Measurements from ENCODE around the gene CAMTA1.

The CAMTA1 gene

DNA sequence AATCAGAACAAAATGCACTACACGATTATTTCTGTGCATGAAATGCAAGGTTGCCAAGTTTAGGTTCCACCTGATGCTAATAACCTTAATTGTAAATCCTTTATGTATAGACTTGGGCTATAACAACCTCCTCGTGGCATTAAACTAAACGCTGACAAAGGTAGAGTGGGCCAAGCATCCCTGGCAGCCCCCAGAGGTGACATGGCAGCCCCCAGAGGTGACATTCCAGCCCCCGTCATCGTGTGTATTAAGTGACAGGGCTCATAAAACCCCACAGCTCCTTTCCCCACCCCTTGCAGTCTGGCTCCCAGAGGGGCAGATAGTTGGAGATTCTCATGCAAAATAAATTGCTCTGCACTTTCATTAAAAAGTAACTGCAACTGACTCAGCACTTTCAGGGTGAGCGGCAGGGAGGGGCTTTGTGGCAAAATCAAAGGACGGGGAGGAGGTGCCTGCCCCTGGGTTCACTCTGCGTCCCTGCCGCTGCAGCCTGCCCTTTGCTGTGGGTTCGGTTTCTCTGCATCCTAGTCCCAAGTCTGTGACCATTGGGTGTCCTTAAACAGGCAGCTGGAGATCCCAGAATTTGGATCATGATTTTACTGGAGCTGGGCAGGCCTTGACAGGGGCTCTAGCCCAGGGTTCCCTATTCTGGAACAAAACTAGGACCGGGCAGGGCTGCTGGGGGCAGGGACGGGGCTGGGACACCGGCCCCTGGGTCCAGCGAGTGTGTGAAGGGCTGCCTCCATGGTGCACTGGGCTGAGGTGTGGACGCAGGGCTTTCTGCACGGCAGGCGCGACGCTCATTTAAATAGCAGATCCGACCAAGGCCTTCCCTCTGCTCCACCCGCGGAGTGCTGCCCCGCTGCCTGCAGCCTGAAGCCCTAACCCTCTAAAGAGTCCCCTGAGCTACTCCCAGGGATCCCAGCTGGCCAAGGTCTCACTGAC is 751.0 kb downstream of the CAMTA1 start:
- DNase-seq, result no peak

DNA sequence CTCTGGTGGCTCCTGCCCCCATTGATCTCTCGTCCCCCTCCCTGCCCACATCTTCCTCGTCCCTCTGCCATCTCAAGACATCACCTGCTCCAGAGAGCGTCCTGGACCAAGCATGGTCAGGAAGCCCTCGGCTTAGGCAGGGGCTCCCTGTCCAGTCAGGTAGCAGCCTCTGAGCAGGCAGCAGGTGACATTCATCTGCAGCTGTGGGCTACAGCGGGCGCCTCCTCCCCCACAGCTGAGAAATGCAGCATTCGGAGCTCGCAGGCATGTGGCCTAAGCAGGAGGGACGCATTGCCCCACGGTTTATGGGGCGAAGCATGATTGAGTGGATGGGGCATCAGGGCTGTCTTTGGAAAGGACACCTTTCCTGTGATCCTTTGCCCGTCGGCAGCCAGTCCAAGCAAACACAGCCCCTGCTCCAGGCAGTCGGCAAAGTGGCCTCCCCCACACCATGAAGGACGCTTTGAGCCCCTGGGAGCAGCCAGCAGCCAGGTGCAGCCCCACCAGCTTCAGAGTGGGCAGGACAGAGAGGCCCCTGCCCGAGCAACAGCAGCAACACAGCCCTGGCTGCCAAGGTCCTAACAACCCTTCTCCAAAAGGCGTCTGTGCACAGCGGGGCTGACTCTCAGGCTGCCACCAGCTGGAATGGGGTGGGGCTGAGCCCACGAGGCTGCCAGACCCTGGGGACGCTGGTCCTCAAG is 751.8 kb downstream of the CAMTA1 start:
- no peak for DNase-seq

DNA sequence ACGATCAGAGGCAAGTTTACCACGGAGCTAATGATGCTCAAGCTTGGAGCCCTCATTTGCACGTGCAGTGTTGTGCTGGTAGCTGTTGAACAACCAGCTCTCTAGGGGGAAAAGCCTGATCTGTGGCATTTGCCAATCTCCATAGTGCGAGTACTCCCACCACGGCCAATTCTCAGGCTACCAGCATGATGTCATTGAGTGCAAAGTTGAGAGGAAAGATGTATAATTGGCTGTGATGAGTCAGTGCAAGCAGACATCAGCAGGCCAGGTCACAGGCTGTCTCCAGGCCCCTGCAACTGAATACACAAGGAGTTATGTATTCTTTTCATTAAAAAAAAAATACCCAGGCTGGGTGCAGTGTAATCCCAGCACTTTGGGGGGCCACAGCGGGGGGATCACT is 752.8 kb downstream of the CAMTA1 start:
- DNase-seq, result no peak

DNA sequence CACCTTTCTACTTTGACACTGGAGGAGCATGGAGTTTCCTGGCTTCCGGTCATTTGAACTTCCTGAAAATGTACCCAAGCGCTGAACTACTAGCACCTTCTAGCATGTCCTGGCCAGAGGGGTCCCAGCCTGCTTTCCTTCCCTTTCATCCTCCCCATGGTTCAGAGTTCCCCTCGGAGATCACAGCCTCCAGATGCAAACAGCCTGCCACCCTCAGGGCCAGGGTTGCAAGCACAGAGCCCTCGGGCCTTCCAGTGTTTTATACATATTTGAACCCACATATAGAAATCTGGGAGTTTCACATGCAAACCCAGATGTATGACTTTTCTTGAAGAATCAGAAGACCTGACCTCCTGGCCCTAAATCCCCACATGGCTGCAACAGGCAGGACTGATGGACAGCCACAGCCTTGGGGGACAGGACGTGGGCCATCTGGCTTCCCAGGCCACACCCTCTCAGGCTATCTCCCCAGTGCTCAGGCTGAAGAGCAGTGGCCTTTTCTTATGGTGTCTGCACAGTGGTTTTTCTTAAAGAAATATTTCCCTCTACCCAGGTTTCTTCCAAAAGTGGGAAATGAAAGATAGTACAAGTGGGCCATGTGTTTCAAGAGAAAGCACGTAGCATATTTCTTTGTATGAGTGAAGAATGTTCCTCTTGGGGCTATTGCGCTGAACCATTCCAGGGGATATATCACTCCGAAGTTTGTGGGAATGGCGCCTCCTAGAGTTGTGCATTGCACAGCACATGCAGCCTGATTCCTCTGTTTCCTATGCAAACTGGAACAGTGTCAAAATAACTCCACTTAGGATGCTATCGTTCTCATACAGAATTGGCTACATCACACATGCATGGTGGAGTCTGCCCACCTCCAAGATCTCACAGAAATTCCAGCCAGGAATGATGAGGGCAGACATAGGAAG is 753.9 kb downstream of the CAMTA1 start:
- no peak for DNase-seq

DNA sequence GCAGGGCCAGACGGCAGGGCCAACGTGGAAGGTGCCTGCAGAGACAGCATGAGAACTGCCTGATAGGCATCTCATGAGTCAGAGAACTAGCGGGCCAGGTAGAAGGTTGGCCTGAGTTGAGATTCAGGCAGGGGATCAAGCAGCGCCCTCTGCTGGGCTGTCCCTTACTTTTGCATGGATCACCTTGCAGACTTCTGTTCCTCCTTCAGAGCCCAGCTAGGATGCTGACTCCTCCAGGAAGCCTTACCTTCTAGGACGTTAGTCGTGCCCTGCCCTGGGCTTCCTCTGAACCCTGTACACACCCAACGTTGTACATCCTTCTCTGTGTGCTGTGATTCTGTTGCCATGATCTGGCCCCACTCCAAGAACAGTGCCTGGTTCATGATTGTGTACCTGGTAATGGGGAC is 754.5 kb downstream of the CAMTA1 start:
- no peak for DNase-seq

DNA sequence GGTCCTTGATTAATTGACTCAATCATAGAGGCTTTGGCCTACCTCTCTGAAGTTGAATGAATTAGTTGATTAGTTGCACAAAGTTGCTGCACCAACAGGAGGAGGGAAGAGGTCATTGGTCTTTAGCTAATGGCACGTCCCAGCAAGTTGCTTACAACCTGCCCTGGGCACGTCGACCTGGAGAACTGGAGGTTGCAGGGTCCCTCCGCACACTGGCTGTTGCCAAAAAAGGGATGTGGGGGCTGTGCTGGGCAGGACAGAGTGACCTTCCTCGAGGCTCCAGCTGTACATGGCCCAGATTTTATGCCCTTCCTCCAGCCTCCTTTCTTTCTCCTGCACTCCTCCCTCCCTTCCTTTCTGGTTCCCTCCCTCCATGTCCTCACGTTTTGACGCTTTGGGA is 755.6 kb downstream of the CAMTA1 start:
- no peak for DNase-seq

DNA sequence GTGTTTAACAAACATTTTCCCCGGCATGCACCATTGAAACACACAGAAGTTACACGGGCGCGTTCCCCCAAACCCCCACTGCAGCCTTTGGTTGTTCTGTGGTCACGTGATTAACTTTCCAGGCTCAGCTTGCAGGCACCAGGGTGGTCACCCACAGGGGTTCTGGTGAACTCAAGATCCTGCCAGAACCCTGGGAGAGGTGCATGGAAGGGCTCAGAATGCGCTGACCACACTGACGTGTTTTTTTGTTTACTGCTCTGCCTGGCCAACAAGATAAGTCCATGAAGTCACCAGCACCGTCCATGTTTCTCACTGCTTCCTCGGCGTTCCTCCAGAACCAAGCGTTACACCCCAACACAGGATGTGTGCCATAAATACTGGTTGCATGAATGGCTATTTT is 756.4 kb downstream of the CAMTA1 start:
- DNase-seq, result no peak

DNA sequence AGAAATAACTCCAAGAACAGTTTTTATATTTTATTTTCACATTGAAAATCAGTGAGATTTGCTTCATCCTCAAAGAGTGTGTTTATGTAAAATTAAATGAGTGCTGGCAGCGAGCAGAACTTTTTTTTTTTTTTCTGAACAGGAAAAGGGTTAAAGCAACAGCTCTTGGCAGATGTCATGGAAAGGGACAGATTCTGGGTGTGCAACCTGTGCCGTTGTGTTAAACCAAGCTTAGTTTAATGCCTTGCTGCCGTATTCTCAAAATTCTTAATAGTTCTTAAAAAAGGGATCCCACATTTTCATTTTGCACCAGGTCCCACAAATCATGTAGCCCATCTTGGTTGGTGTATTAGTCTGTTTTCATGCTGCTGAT is 758.5 kb downstream of the CAMTA1 start:
- DNase-seq, result no peak

DNA sequence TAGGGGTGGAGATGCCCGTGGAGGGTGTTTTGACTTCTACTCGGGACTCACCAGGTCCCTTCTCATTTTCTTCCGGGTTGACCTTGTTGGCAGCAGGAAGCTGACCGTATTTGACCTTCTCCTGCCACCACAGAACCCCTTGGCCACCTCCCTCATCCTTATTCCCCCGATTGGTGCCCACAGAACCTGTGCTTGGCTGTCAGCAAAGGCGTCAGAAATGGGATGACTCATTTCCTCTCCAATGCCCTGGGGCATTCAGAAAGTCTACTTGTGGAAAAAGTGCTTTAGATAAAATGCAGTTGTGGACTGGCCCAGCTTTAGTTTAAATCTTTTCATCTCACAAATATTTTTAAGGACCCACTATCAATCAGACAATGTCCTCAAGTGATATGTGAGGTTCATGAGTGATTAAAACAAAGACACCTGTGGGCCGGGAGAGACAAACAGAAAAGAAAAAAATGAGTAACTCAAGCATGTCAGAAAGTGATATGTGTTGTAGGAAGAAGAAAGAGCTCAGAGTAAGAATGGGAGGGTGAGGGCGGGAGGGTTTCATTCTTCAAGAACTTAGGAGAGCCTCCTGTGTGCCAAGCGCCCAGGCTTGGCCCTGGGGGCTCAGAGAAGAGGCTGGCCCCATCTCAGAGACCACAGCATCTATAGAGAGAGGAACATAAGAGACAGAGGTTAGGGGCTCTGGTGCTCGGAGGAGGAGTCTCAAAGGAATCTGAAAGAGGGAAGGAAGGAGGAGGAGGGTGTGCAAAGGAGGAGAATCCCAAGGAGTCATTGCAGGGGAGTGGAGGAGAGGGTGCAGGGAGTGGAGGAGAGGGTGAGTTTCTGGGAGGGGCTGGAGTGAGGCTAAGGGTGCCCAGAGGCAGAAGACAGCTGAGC is 764.3 kb downstream of the CAMTA1 start:
- peak; percentile 2 for DNase-seq

DNA sequence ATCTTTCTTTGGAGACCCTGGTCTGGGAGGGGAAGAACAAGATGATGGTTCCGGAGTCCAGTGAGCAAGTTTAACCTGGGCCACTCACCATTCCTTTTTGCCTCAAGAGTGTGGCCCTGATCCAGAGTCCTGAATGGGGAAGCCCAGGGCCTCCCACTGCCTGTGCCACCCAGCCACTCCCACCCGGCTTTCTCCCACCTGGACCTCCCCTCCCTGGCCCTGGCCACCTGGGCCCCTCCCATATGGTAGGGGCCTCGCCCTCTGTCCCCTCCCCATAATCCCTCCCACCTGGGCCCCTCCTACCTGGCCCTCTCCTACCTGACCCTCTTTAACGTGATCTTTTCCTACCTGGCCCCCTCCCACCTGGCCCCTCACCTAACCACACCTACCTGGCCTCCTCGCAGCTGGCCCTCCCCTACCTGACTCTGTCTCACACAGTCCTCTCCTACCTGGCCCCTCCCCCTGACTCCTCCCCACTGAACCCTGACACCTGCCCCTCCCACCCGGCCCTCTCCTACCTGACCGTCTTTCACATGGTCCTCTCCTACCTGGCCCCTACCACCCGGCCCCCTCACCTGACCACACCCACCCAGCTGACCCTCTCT is 765.1 kb downstream of the CAMTA1 start:
- DNase-seq, result no peak

DNA sequence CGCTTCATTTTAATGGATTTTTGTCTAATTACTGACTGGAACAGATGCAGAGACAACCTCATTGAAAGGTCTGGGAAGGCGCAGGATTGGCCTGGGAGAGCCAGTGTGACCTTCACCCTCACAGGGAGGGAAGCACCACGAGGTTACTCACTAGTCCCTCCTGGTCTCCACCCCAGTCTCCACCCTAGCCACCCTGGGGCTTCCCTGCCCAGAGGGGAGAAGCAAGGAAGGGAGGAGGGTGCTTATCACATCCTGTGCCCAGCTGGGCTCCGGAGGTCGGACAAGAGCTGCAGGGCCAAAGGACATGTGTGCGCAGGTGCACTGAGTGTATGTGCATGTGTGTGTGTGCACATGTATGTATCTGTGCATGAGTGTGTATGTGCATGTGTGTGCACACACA is 765.7 kb downstream of the CAMTA1 start:
- no peak for DNase-seq

DNA sequence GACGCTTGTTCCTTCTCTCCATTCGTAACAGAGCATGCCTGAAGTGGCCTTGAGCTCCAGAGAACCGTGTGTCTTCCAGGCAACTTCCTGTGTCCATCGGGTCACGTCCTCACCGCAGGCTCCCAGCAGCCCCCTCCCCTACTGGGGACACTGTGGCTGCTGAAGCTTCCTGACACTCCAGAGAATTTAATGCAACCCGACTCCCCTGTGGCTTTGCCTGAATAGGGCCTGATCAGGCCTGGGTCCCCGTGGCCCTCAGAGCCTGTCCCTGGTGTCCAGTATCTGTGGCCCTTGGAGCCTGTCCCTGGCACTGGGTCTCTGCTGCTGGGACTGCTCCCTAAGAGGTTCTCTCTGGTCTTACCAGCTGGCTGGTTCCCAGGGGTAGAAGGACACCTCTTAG is 766.2 kb downstream of the CAMTA1 start:
- no peak for DNase-seq

DNA sequence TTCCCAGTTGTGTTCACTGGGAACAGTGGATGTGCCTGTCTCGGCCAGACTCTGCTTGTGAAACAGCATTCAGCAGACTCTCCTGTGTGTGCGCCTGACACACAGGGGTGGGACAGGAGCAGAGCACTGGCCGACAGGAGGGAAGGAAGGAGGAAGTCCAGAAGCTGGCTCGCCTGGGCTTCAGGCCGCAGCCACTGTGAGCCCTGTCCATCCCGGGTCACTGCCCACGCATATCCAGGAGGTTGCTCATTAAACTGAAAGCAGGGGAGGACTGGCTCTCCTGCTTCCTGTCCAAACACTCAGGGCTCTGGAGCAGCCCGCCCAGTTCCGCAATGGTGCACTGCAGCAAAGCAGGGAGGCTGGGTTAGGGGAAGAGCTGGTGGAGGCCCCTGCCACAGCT is 767.1 kb downstream of the CAMTA1 start:
- no peak for DNase-seq

DNA sequence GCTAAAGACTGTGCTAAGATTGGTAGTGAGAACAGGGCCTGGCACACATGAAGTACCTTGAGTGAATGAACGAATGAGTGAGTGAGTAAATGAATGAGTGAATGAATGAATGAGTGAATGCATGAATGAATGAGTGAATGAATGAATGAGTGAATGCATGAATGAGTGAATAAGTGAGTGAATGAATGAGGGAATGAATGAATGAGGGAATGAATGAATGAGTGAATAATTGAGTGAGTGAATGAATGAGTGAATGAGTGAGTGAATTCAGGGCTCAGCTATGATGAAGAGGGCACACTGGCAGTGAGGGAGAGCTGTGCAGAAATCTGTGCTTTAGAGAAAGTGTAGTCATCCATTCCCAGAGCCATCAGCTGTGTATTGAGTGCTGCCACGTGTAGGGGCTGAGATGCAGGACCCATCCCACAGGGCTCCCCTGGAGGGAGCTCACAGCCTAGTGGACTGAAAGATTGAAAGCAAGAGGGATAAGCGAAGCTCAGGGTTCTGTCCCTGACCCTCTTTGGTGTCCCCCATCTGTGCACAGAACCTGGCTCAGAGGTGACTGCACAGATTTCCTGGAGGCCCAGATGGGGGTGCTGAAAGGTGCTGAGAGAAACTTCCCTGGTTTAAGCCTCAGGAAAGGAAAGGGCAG is 767.9 kb downstream of the CAMTA1 start:
- DNase-seq, result no peak

DNA sequence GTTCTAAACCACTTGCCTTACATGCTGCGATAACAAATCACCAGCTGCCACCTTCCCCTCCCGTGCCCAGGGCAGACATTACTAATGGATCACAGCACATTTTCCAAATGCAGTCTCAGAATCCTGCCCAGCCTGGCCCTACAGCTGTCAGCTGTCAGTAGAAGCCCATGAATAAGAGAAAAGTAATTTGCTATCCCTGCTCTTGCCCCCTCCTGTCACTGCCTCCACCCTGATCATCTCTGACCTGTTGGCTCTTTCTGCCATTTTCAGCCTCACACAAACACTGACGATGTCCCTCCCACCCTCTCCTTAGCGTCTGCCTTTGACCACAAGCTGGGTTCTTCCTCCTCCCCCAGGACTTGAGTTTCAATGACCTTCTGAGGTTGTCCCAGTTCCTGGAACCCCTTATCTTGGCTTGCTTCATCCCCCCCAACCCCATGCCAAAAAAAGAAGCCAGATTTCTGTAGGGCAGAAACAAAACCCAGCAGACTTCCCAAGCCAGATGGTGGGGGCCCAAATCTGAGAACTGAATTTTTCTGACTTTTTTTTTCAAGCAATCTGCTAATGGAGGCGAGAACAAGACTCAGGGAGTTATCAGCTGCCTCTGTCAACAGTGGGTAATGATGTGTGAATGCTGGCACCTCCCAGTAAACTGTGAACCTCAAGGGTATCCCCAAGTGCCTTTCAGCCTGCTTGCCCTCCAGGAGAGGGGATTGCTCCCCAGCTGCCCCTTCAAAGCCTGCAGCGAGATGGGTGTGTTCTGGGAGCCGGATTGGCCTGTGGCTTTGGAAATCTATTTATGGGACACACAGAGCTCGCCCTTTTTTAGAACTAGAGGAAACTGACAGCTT is 769.4 kb downstream of the CAMTA1 start:
- no peak for DNase-seq

DNA sequence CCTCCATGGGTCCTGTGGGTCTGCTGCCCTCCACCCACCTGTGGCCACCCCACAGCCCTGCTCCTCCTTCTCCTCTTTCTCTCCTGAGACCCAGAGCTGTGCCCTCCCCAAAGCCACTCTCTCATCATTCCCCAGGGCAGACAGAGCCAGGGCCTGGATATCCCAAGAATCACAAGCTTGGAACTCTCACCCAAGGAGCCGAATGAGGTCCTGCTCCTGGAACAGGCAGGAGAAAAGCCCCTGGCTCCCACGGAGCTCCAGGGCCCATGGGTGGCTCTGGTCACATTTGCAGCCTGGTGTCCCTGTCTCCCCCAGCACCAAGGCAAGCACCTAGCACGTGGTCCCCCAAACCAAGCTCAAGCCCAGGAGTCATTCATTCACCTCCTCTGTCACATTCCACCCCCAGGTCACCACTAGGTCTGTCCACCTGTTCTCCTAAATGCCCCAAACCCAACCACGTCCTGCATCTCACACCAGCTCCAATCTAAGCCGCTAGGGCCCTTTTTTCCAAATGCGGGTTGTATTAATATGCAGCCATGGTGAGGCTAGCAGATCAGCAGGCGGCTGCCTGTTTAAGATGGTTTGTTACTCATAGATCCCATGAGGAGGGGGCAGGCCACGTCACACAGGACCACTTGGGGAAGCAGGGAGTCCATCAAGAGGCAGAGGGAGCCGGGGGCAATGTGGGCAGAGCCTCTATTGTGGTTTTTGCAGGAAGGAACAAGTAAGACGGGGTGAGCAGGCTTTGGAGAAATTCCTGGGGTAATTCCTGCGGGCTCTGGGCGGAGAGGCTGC is 770.3 kb downstream of the CAMTA1 start:
- no peak for DNase-seq

DNA sequence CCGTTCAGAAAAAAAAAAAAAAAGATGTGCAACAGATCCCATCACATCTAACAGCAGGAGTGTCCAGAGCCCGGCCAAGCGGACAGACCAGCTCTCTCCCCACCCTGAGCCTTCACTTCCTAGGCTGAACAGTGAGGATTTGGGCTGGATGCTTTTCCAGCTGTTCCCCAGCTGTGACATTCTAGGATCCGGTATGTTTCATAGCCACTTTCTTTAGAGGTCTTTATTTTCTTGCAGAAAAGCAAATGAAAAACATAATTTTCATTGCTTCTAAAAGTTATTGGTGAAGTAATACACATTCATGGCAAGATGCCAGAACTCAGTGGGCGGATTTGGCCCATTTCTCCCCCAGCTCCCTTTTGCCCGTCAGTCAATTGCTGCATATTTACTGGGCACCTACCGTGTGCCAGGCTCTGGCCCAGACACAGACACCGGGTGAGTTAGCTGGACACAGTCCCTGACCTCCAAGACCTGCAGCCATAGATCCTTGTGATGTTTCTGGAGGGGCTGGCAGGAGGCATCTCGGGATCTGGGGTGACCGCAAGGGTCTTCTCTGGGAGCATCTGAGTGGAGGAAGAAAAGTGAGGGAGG is 772.1 kb downstream of the CAMTA1 start:
- DNase-seq, result no peak

DNA sequence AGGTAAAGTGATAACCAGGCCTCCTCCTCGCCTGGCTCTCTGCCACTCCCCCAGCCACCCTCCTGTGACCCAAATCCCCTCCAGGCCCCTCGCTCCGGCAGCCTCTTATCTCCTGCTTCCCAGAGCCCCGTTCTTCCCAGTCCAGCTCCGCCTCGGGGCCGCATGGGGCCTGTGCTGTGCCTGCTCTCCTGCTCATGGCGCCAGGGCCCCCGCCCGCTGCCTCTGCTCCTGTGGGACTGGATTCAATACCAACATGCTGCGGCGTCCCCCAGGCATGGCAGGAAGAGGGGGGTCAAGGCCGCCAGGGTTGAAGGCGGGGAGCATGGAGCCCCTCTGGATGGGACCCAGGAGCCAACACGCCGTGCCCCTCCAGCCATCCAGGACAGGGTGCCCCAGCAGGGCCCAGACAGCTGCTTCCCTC is 772.8 kb downstream of the CAMTA1 start:
- no peak for DNase-seq

DNA sequence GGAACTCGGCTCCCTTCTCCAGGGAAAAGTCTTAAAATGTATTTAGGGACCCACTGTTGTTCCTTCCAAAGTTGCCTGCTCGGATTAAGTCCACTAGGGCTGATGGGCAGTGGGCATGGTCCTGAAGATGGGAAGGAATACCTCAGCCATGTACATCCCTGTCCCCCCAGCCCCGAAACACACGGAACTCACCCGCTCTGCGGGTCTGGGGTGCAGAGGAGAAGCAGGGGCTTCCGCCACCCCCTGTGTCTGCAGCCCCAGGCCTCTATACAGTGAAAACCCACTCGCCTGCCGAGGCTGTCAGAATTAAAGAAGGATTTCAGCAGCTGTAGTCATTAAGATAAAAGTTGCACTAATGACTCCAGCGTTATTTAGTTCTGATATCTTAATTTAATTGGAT is 773.2 kb downstream of the CAMTA1 start:
- DNase-seq, result no peak

Data from GF-D8 (cell line).